Hematopoietic multipotent progenitor cell treated with erythropoietin and hydrocortisone succinate and interleukin-3 and kit ligand, for 17 days (in vitro differentiated cells): ENCODE results near the gene PSMA6.
"Not testable (repeated sequence)": the region's sequence is repeated elsewhere in the genome, so short reads cannot be mapped to it uniquely, and the experiment has no call there.

Source experiments
- DNase-seq: peaks from one replicate; pipeline ENCODE4 v3.0.0-alpha.2; 2015; ENCODE audit warnings: low spot score

PSMA6 gene

GRCh38 chr14:35292051-35292769, at the start of gene PSMA6:
Gene PSMA6 (plus strand): TSS chr14:35292382. CDS start chr14:35292477, 95 bp downstream.
- peak; percentile 99 for DNase-seq

GRCh38 chr14:35242599-35243311, 49.4 kb upstream of the PSMA6 start:
- no peak for DNase-seq

GRCh38 chr14:35243956-35244355, 48.2 kb upstream of the PSMA6 start:
- DNase-seq, result no peak

- DNase-seq, result no peak
These were observed 47.6 kb upstream of the PSMA6 start for GRCh38 chr14:35244542-35244941.

- DNase-seq, result no peak
These were observed 47.1 kb upstream of the PSMA6 start for GRCh38 chr14:35245051-35245450.

- DNase-seq, result no peak
These were observed 44.3 kb upstream of the PSMA6 start for GRCh38 chr14:35247777-35248475.

GRCh38 chr14:35248476-35248788, 43.8 kb upstream of the PSMA6 start:
- no peak for DNase-seq

- no peak for DNase-seq
These were observed 41.9 kb upstream of the PSMA6 start for GRCh38 chr14:35250319-35250718.

GRCh38 chr14:35252451-35252868, 39.7 kb upstream of the PSMA6 start:
- DNase-seq, result no peak

GRCh38 chr14:35253056-35253455, 39.1 kb upstream of the PSMA6 start:
- DNase-seq, result not testable (repeated sequence)

GRCh38 chr14:35254034-35254622, 38.1 kb upstream of the PSMA6 start:
- DNase-seq, result not testable (repeated sequence)

- no peak for DNase-seq
These were observed 37.4 kb upstream of the PSMA6 start for GRCh38 chr14:35254736-35255135.

GRCh38 chr14:35255711-35256110, 36.5 kb upstream of the PSMA6 start:
- DNase-seq, result no peak

GRCh38 chr14:35257809-35258208, 34.4 kb upstream of the PSMA6 start:
- peak; percentile 22 for DNase-seq

- DNase-seq, result peak; percentile 26
These were observed 33.8 kb upstream of the PSMA6 start for GRCh38 chr14:35258420-35258819.

- no peak for DNase-seq
These were observed 30.4 kb upstream of the PSMA6 start for GRCh38 chr14:35261774-35262173.

GRCh38 chr14:35262436-35262835, 29.7 kb upstream of the PSMA6 start:
- DNase-seq, result no peak

- DNase-seq, result no peak
These were observed 23.2 kb upstream of the PSMA6 start for GRCh38 chr14:35268946-35269345.

GRCh38 chr14:35274805-35275204, 17.4 kb upstream of the PSMA6 start:
- DNase-seq, result no peak

GRCh38 chr14:35277179-35277578, 15.0 kb upstream of the PSMA6 start:
- no peak for DNase-seq

- no peak for DNase-seq
These were observed 12.8 kb upstream of the PSMA6 start for GRCh38 chr14:35279369-35279768.

- DNase-seq, result no peak
These were observed 10.8 kb upstream of the PSMA6 start for GRCh38 chr14:35281341-35281740.

GRCh38 chr14:35284506-35284905, 7.7 kb upstream of the PSMA6 start:
- no peak for DNase-seq
